ENCODE results near the gene NFASC. TPM values are rescaled to one million over a fixed set of nuclear protein-coding genes. Genes with fewer than 3 reads are reported as not detected.
A peak's percentile ranks its signal among the peaks of the same experiment; 100 is the strongest.

The NFASC gene
- total RNA-seq, 1 experiment from 2014 or later: 16.9 TPM

DNA sequence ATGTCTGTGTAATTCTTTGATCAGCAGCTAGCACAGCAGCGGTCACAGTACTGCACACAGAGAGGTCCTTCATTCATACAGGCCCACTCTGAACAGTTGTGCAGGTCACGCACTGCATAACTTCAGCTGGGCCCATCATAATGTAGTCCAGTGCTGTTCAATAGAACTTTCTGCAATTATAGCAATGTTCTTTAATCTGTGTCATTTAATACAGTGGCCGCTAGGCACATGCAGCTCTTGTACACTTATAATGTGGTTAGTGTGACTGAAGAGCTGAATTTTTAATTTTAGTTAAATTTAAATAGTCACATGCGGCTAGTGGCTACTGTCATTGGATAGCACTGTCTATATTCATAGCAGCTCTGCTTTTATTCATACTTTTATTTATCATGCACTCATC, 48.7 kb upstream of the NFASC start:
- no TSS peak for BruUV-seq (replicated peaks)
- in situ Hi-C loops (cut with HindIII; ENCODE audit: low pct_unique_long_range_greater_than_20kb, low sequenced_read_pairs) (no loop called here), intact Hi-C loops (cut with micrococcal nuclease; ENCODE audit: unreplicated experiment) (no loop called here)
- Histone ChIP-seq H3K9me3 (ENCODE audit: control insufficient read depth, insufficient read depth, low read depth, low read length) (no peaks in the 10 kb centered on the region), H3K27me3 (ENCODE audit: control insufficient read depth, insufficient read depth, low read length) (peaks cover 17% of the 10 kb centered on the region), H3K4me1 (ENCODE audit: control insufficient read depth, insufficient read depth, low read length) (no peaks in the 10 kb centered on the region), H3K4me3 (ENCODE audit: low read depth in 2 of 2, low read length in 2 of 2) (no peak overlapping the region), H3K36me3 (ENCODE audit: control insufficient read depth, insufficient read depth, low read length) (no peaks in the 10 kb centered on the region), H3K27ac (ENCODE audit: low read length) (no peak overlapping the region)
- CTCF ChIA-PET: interaction anchor here (0.7 kb wide), 1 partner anchor 1778 kb away, joined by 12 read pairs; no protein-coding TSS in a partner anchor
- ATAC-seq (no peak), DNase-seq (ENCODE audit: low read depth, low spot score) (no peak)
- TF ChIP-seq POLR2AphosphoS5 (IDR thresholded peaks at IDR 0.05; ENCODE audit: low read depth, low read length) (no peak), CTCF (IDR thresholded peaks at IDR 0.05) (no peak), REST (IDR thresholded peaks at IDR 0.05; ENCODE audit: insufficient read depth in 1 of 2, low read depth in 2 of 2, low read length in 1 of 2) (no peak), TCF7L2 (IDR thresholded peaks at IDR 0.05; ENCODE audit: low read depth, low read length) (no peak), SIN3A (IDR thresholded peaks at IDR 0.05; ENCODE audit: borderline replicate concordance, insufficient read depth, low read depth, low read length) (no peak)
- POLR2A ChIA-PET: no interaction called here

DNA sequence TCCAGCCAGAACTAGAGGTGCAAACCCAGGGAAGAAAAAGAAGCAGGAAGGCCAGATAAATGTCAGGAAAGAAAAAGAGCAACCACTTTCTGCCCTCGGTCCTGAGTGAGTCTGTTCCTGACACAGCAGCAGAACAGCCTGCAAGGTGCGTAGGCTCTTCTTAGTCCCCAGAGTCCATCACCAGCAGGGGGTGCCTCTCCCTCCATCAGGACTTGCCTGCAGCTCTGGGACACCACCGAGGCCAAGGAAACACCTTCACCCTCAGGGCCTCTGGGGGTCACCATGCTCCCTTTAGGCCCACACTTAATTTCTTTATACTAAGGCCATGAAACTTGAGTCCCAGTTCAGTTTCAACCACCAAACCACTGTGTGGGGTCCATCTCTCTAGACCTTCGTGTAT, 43.7 kb upstream of the NFASC start:
- H3K4me1 ChIP-seq (ENCODE audit: control insufficient read depth, insufficient read depth, low read length): peaks cover 3% of the 10 kb centered on the region
- DNase-seq (ENCODE audit: low read depth, low spot score) (no peak), ATAC-seq (no peak)
- TF ChIP-seq SIN3A (IDR thresholded peaks at IDR 0.05; ENCODE audit: borderline replicate concordance, insufficient read depth, low read depth, low read length) (no peak), CTCF (IDR thresholded peaks at IDR 0.05) (peak; percentile 65), POLR2AphosphoS5 (IDR thresholded peaks at IDR 0.05; ENCODE audit: low read depth, low read length) (no peak), REST (IDR thresholded peaks at IDR 0.05; ENCODE audit: insufficient read depth in 1 of 2, low read depth in 2 of 2, low read length in 1 of 2) (no peak)
- in situ Hi-C loops (cut with HindIII; ENCODE audit: low pct_unique_long_range_greater_than_20kb, low sequenced_read_pairs) (no loop called here), intact Hi-C loops (cut with micrococcal nuclease; ENCODE audit: unreplicated experiment) (no loop called here)
- no peak overlapping the region for H3K4me3 ChIP-seq (ENCODE audit: low read depth in 2 of 2, low read length in 2 of 2)
- H3K9me3 ChIP-seq (ENCODE audit: control insufficient read depth, insufficient read depth, low read depth, low read length): no peaks in the 10 kb centered on the region
- H3K27me3 ChIP-seq (ENCODE audit: control insufficient read depth, insufficient read depth, low read length): peaks cover 11% of the 10 kb centered on the region
- CTCF ChIA-PET: no interaction called here
- POLR2A ChIA-PET: no interaction called here
- H3K27ac ChIP-seq (ENCODE audit: low read length): no peak overlapping the region
- BruUV-seq (replicated peaks): no TSS peak
- H3K36me3 ChIP-seq (ENCODE audit: control insufficient read depth, insufficient read depth, low read length): no peaks in the 10 kb centered on the region
